GM11168 (cell line): ENCODE data around the gene CNST.

Experiments
- in situ Hi-C: fragments of 300-500 bp; cut with MboI; formaldehyde crosslinking; loops from one replicate; pipeline ENCODE4 v1.12.0; 2022; ENCODE audit warnings: low sequenced_read_pairs; ENCODE audit not compliant: unreplicated experiment

The CNST gene

GRCh38 chr1:246566128-246566812 lies at the start of gene CNST, which contains the start of gene TFB2M:
Gene CNST (plus strand): TSS chr1:246566456. CDS start chr1:246591563, 25,107 bp downstream.
Gene TFB2M (minus strand): TSS chr1:246566261. CDS start chr1:246566138, 123 bp downstream.
- in situ Hi-C loops, result no loop called here

DNA sequence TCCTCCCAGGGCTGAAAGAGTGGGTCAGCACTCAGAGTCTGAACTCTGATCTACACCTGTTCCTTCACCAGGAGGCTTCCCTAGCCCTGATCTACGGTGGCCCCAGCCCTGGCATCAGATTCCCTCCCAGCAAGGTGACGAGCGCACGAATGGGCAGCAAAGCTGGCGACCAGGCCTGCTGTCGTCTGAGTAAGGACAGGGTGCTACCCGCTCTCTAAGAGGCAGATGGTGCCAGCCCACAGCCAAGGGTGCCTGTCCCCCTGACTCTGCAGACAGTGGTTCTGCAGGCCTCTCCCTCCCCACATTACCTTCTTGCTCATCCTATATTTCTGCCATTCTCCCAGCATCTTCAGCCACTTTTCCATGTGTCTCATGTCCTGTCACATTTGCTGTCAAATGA lies 48.9 kb upstream of the CNST start:
- in situ Hi-C loops, result no loop called here

DNA sequence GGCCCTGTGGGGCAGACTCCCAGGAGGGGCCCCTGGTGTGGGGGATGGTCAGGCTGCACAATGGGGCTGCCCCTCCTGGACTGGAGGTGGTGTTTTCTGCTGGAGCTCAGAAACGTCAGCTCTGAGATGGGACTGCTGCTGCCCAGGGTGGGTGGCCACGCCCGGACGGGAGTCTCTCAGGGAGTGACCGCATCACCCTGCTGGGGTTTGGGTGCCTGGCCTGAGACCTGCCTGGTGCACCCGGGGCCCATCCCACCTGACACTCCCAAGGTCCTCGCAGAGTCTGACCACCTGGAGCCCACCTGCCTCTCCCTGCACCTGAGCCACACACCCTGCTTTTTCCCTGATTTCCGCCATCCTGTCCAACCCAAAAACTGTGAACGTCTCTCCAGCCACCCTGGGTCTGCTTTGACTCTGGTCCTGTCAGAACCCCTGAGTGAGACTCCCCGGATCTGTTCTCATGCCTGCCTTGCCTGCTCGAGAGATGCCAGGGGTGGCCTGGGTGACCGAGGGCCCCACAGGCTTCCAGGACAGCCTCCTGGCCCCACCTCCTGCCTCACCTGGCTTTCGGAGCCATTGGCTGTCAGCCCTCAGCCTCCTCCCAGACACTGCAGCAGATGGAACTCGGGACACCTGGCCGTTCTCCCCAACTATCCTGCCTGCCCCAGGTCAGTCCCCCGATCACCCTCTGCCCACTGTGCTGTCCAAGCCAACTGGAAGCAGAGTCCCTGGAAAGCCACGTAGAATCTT lies 47.6 kb upstream of the CNST start:
- in situ Hi-C loops, result no loop called here

GRCh38 chr1:246519514-246519913 lies 46.7 kb upstream of the CNST start:
- in situ Hi-C loops, result no loop called here

DNA sequence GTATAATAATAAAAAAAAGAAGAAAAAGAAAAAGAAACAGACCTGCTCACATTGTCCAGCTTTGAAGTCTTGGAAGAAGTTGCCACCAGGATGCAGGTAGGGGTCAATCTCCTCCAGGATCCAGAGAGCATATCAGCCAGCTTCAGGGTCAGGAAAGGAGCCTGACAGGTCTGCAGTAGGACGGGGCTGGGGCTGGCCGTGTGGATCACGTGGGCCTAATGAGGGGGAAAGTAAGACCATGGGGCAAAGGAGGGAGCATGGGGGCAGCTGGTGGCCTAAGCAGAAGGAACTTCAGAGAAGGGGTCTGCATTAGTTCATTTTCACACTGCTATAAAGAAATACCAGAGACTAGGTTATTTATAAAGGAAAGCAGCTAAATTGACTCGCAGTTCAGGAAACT lies 39.9 kb upstream of the CNST start:
- in situ Hi-C loops, result no loop called here

- in situ Hi-C loops, result no loop called here
Observed at GRCh38 chr1:246526915-246527314, 39.3 kb upstream of the CNST start.

DNA sequence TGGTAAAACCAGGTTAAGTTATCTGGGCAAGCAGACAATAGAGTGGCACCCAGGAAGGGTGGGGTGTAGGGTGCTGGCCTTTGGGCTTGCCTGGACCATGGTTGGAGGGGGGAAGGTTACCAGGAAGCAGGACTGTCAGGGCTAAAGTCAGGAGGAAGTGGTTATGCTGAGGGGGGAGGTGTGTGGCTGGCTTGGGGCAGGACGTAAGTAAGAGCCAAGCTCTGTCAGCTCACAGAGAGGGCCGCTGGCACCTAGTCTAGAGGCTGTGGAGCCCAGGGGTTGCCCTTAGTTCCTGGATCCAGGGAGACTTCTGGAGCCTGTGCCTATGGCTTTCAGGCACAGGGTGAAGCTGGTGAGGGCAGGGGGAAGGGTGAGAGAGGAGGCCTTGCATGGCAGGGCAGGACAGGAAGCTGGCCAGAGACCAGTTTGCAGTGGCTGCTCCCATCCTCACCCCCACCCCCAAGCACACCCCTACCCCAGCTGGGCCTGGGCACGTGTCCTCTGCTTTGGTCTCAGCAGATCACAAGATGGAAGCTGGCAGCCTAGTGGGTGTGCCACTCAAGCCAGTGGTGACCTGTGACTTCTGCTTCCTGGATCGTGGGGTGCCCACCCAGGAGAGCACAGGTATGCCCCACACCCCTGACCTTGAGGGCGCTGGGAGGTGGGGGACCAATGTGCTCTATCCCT lies 38.7 kb upstream of the CNST start:
- in situ Hi-C loops, result no loop called here

DNA sequence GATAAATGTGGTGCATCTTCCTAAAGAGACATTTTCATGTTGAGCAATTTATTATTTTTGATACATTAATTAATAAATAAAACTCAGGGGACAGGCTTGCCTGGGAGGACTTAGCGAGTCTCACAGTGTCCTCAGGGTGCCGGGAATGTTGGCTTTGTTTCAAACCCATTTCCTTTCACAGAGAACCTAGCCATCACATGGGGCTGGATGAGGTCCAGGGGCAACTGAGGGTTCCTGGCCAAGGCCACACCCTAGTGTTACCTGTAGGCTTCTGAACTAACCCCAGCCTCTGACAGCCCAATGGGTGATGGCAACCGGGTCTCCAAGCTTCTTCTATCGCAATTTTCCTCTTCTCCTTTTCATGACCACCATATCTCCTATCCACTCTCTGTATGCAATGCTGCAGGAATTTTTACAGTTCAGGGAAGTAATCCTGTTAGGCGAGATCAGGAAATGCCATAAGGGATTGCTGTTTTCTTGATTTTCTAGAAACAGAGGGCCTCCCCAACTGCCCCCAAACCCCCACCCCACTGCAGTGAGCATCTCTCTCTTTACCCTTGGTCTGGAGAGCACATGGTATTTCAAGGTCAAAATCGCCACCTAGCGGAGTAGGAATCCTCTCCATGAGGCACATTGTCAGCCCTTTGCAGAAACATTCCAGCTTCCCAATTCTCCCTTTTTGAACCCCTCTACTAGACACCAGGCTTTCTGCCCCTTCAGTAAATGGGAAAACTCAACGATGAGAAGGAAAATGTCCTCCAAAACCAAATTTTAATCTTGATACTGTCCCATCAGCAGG lies 37.1 kb upstream of the CNST start:
- in situ Hi-C loops, result no loop called here

DNA sequence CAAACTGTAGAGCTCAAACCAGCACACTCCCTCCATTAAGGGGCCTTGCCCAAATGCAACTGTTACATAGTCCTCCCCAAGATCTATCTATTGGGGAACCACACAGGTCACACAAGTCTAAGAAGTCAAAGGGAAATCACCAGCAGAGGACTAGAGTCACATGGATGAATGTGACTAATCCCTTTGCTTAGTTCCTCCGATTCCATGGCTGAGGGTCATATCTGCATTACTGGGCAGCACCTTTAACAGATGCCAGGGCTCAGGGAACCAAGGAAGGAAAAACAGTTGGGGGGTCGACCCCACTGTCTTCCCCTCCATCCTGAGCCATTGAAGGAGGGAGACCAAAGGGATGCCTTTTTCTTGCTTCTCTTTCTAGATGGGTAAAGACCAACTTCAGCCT lies 35.8 kb upstream of the CNST start:
- in situ Hi-C loops, result no loop called here

GRCh38 chr1:246532519-246532918 lies 33.7 kb upstream of the CNST start:
- in situ Hi-C loops, result no loop called here

- in situ Hi-C loops, result no loop called here
Observed at GRCh38 chr1:246533371-246533905, 32.8 kb upstream of the CNST start.

DNA sequence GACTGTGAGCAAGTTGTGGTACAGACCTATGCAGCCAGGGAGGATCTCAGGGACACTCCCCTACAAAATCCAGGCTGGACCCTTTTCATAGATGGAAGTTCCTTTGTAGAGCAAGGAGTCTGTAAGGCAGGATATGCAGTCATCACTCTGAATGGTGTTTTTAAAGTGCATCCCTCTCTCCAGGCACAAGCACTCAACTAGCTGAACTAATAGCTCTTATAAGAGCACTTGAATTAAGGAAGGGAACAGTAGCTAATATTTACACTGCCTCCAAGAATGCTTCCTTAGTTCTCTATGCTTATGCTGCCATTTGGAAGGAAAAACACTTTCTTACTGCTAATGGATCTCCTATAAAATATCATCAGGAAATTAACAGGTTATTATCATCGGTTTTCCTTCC lies 32.1 kb upstream of the CNST start:
- in situ Hi-C loops, result no loop called here

- in situ Hi-C loops, result no loop called here
Observed at GRCh38 chr1:246537441-246537840, 28.8 kb upstream of the CNST start.

DNA sequence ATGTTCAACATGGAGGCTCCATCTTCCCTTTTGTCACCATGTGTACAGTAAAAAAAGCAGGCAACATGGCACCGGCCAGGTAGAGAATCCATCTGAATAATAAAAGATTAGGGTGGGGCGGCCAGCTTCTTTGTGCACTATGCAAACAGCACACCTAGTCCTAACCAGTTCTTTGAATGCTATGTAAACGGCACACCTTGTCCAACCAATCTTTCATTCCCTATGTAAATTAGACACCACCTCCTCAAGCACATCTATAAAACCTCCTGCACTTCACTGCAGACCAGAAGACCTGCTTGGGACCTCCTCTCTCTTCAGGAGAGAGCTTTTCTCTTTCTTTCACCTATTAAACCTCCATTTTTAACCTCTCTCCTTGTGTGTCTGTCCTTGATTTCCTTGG lies 28.4 kb upstream of the CNST start:
- in situ Hi-C loops, result no loop called here

GRCh38 chr1:246540738-246541491 lies 25.3 kb upstream of the CNST start:
- in situ Hi-C loops, result no loop called here

DNA sequence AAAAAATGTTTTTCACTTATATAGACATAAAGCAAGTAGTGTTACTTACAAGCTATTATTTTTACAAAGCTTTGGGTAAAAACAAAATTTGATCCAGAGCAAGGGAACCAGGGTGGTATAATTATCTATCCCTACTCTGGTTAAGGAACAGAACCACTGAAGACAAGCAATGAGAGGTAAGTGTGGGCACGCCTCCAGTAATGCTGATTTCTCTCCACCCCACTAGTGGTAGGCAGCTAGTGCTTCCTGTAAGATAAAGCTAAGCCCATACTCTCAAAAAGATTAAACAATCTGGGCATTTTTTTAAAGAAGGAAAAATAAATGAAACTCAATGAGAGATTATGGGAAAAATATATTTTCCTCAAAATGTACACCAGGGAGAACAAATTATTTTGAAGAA lies 22.3 kb upstream of the CNST start:
- in situ Hi-C loops, result no loop called here

DNA sequence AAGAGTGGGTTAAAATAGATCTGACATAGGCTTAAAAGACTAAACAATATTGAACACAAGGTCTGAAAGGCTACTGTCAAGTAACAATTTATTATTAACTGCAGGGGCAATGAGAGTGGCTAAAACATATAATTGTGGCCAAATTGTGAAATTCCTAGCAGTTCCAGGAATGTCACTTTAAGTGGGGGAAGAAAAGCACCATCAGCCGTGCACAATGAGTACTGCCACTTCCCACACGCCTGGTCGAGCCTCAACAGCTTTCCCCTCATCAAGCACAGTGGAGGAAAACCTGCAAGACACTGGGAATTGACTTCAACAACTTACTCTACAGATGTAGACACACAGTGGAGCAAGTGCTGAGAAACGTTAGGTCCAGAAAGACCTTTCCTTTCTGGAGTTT lies 16.6 kb upstream of the CNST start:
- in situ Hi-C loops, result no loop called here

- in situ Hi-C loops, result no loop called here
Observed at GRCh38 chr1:246550402-246550801, 15.9 kb upstream of the CNST start.

DNA sequence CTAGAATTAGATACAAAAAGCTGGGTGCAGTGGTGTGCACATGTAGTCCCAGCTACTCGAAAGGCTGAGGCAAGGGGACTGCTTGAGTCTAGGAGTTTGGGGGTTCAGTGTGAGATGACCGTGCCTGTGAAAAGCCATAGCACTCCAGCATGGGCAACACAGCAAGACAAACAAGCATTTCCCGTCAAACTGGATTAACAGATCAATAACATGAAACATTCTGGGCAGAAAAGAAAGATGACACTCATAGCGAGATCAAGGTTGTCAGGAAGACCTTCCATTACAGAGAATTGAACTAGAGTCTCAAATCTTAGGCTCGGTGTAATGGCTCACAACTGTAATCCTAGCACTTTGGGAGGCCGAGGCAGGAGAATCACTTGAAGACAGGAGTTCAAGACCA lies 14.1 kb upstream of the CNST start:
- in situ Hi-C loops, result no loop called here

- in situ Hi-C loops, result no loop called here
Observed at GRCh38 chr1:246554201-246554600, 12.1 kb upstream of the CNST start.
